HUDEP-2 (cell line): ENCODE results near the gene PDZK1IP1.
"Not testable (repeated sequence)": the region's sequence is repeated elsewhere in the genome, so short reads cannot be mapped to it uniquely, and the experiment has no call there.

ENCODE experiments used
- DNase-seq, 76 experiments: peaks; one replicate each; lab custom pipeline; 2025; ENCODE audit not compliant: unreplicated experiment in 76 of 76; lab: John Stamatoyannopoulos, UW

The PDZK1IP1 gene

DNA sequence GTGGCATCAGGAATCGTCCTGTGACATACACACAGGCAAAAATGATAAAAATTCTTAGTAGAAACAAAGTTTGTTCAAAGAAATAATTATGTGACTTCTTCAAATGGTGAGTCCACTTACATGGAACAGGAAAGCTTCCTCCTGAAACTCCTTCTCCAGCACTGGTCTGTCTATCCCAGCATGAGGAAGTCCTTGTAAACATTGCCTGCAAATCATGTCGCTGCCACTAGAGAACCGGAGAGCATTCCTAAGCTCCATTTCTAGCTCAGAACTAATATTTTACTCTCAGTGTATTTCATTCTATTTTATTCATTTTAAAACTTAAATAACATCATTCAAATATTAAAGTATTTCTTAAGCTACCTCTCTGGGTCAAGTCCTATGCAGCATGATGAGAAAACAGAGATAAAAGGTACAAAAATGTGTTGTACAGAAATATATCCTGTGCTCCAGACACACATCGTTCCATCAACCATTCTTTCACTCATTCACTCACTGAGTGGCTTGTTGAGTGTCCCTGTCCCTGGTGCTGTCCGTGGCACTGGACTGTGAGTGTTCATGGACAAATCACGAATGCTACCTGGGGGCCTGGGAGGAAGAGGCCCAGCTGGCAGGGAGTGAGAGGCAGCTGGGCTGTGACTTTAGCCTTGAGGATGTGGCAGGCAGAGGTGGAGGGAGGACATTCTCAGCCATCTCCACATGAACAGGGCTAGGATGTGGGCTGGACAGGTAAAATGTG is 42.6 kb downstream of the PDZK1IP1 start:
- no peak for DNase-seq

DNA sequence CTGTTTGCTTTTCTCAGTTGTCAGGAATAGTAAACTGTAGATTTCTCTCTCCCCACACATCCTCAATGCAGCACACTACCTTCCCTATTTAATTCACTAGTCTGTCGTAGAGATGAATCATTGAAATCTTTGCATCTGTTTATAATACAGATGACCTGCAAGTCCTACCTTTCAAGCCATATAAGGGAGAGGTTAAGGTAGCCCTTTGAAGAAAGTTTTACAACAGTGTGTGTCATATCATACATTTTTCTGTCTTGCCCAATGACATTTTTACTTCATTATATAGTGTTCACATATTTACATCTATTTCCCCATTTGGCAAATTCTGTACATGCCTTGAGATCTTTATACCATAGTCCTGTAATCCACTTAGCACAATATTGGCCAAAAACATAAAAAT is 43.3 kb downstream of the PDZK1IP1 start:
- not testable (repeated sequence) for DNase-seq

DNA sequence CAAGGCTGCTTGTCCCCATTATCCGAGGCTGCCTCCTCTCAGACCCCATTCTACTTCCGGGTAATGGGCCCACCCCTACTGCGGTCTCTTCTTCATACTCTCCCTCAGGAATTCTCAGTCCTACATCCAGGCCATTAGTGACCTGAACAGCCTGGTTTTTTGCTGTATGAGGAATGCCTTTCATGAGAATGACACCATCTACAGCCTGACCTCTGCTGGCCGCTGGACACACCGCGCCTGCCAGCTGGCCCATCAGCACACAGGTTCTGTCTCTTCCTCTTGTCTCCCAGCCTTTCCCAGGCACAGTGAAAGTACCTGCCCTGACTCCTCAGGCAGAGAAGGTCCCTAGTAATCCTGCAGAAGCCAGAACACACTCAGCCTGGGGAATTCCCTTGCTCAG is 46.2 kb downstream of the PDZK1IP1 start:
- not testable (repeated sequence) for DNase-seq

DNA sequence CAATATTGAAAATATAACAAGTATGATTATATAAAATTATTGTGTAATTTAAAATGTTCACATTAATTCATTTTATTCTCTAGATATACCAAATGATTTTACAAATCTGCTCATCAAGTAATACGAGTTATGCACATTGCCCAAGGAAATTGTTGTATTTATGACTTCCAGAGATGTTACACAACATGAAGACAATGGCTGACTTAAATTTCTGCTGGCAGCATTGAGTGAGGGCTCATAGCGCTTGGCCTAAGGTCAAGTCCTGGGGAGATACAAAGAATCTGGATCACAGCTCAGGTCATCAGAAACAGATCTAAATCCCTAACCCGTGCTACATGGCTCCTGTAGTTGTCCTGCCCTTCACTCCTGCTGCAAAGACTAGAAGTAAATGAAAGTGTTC is 49.5 kb downstream of the PDZK1IP1 start:
- DNase-seq, result not testable (repeated sequence)

DNA sequence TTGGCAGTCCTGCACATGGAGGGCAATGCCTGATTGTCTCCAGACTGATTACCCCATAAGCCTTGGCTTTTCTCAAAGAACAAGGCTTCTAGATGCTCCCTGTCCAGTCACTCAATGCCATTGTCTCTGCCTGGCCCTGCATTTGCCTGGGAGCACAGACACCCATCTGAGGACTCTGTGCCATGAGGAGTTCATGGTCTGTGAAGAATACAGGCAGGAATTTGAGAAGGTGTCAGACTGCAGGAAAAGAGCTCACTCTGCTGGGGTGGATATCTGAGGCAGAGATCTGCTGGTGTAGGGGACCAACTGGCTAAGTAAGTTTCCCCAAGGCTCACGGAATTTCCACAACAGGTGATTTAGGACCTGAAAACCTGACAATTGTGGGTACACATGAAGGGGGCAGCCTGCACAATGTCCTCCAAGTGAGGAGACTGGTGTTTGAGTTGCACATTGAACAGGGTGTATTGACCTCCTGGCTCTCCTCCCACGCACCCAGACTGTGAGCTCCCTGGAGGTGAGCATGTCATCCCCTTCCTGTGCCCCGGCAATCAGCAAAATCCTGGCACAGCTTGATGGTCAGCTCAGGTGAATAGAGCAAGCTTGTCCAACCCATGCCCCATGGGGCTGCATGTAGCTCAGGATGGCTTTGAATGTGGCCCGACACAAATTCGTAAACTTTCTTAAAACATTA is 51.8 kb downstream of the PDZK1IP1 start:
- no peak for DNase-seq

DNA sequence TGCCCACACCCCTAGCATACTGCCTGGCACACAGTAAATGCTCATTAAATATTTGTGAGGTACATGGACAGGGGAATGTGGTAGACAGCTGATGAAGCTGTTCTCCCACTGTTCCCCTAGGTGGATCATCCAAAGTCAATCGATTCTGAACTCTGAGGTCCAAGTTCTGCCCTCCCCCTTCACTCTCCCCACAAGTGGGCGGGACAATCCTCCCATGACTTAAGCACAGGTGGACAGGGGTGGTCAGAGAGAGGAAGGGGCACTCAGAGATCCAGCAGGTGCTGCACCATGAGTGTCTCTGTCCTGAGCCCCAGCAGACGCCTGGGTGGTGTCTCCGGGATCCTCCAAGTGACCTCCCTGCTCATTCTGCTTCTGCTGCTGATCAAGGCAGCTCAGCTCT is 52.6 kb downstream of the PDZK1IP1 start, which contains the start of gene CYP4A22:
TSS of gene CYP4A22 (plus strand) at position 244 of the 400 bp plus-strand sequence. CDS start at position 289, 45 bp downstream.
- DNase-seq, result no peak
